Measurements from ENCODE around the gene FYCO1.

FYCO1 gene

GRCh38 chr3:45951946-45952345 lies 43.7 kb downstream of the FYCO1 start:
- TF ChIP-seq ZFX (IDR thresholded peaks at IDR 0.05; ENCODE audit: borderline replicate concordance) (no peak), CTCF (IDR thresholded peaks at IDR 0.05) (no peak)
- no peak overlapping the region for H3K27ac ChIP-seq

- TF ChIP-seq ZFX (IDR thresholded peaks at IDR 0.05; ENCODE audit: borderline replicate concordance) (no peak), CTCF (IDR thresholded peaks at IDR 0.05) (no peak)
- no peak overlapping the region for H3K27ac ChIP-seq
Observed at GRCh38 chr3:45950686-45951600, 44.7 kb downstream of the FYCO1 start.

GRCh38 chr3:45950131-45950530 lies 45.5 kb downstream of the FYCO1 start:
- TF ChIP-seq CTCF (IDR thresholded peaks at IDR 0.05) (no peak), ZFX (IDR thresholded peaks at IDR 0.05; ENCODE audit: borderline replicate concordance) (no peak)
- H3K27ac ChIP-seq = no peak overlapping the region

- H3K27ac ChIP-seq = no peak overlapping the region
- TF ChIP-seq CTCF (IDR thresholded peaks at IDR 0.05) = no peak
Observed at GRCh38 chr3:45949432-45949831, 46.2 kb downstream of the FYCO1 start.

GRCh38 chr3:45948881-45949280 lies 46.7 kb downstream of the FYCO1 start:
- TF ChIP-seq CTCF (IDR thresholded peaks at IDR 0.05) (no peak), ZFX (IDR thresholded peaks at IDR 0.05; ENCODE audit: borderline replicate concordance) (no peak)
- no peak overlapping the region for H3K27ac ChIP-seq

GRCh38 chr3:45948311-45948781 lies 47.3 kb downstream of the FYCO1 start:
- no peak overlapping the region for H3K27ac ChIP-seq
- no peak for TF ChIP-seq ZFX (IDR thresholded peaks at IDR 0.05; ENCODE audit: borderline replicate concordance)

- no peak for TF ChIP-seq ZFX (IDR thresholded peaks at IDR 0.05; ENCODE audit: borderline replicate concordance)
- H3K27ac ChIP-seq = no peak overlapping the region
Observed at GRCh38 chr3:45947361-45947760, 48.3 kb downstream of the FYCO1 start.

- H3K27ac ChIP-seq = no peak overlapping the region
Observed at GRCh38 chr3:45946875-45947274, 48.7 kb downstream of the FYCO1 start.

More at GRCh38 chr3:45946875-45947274, 48.7 kb downstream of the FYCO1 start:
- no peak for TF ChIP-seq ZFX (IDR thresholded peaks at IDR 0.05; ENCODE audit: borderline replicate concordance)
- no peak for TF ChIP-seq CTCF (IDR thresholded peaks at IDR 0.05)

All from 22Rv1 (cell line).